ENCODE measurements around the gene SAMHD1. TPM values are rescaled to one million over a fixed set of nuclear protein-coding genes. Genes with fewer than 3 reads are reported as not detected.

Gene SAMHD1
- total and polyA plus RNA-seq, 4 donors = 14.7 to 51.2 (median 27.7) TPM

DNA sequence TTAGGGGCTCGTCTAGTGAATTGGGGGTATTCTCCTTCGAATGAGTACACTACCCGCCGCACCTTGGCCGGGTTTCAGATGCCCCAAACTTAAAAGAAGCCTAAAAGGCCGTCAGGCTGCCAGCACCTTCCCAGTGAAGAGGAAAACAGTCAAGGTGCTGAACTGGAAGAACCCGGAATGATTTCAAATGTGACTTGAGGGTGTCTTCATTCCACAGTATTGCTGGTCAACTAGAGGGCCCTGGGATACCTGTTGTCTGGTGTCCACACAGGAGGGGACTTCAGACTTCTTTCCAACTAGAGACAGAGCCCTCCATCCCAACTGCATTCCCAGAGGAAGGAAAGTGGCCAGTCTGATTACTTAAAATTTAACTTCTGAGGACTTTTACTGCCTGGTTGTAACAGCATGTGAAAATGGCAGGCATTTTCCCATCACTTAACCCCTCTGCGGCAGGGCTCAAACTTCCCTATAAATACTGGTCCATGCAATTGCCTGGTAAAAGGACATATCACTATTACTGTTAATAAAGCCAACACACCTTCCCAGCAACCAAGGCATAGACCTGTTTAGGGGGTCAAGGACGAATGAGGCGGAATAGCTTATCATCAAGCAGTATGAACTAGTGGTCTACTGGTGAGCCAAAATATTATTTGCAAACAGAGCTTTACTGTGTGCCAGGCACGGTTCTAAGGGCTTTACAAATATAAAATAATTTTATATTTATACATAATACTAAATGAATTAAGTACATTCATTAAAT lies 651 bp upstream of the SAMHD1 start:
- peak overlapping the region in 2 of 3 donors; percentile 38 to 88 for H3K4me3 ChIP-seq (ENCODE audit: low read depth in 1 of 3, low read length in 3 of 3)
- no peaks in the 10 kb centered on the region for H3K9me3 ChIP-seq (ENCODE audit: control insufficient read depth in 4 of 4, low read length in 3 of 4)
- H3K4me1 ChIP-seq (ENCODE audit: control insufficient read depth in 4 of 4, insufficient read depth in 4 of 4, low read length in 3 of 4) = peaks cover 9 to 40% (median 39%) of the 10 kb centered on the region in 4 donors
- no peaks in the 10 kb centered on the region for H3K36me3 ChIP-seq (ENCODE audit: control insufficient read depth in 4 of 4, insufficient read depth in 3 of 4, low read depth in 1 of 4, low read length in 3 of 4)
- DNase-seq (ENCODE audit: low spot score) = no peak
- TF ChIP-seq, protein P1, sequence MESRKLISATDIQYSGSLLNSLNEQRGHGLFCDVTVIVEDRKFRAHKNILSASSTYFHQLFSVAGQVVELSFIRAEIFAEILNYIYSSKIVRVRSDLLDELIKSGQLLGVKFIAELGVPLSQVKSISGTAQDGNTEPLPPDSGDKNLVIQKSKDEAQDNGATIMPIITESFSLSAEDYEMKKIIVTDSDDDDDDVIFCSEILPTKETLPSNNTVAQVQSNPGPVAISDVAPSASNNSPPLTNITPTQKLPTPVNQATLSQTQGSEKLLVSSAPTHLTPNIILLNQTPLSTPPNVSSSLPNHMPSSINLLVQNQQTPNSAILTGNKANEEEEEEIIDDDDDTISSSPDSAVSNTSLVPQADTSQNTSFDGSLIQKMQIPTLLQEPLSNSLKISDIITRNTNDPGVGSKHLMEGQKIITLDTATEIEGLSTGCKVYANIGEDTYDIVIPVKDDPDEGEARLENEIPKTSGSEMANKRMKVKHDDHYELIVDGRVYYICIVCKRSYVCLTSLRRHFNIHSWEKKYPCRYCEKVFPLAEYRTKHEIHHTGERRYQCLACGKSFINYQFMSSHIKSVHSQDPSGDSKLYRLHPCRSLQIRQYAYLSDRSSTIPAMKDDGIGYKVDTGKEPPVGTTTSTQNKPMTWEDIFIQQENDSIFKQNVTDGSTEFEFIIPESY (IDR thresholded peaks at IDR 0.05) = peak; percentile 7
- TF ChIP-seq JUND (IDR thresholded peaks at IDR 0.05) (peak in 1 of 2 donors; percentile 1), HNF4G (IDR thresholded peaks at IDR 0.05) (no peak), FOXA1 (IDR thresholded peaks at IDR 0.05) (no peak), NR2F2 (IDR thresholded peaks at IDR 0.05) (no peak), SP1 (IDR thresholded peaks at IDR 0.05) (no peak)
- TF ChIP-seq, protein P2, sequence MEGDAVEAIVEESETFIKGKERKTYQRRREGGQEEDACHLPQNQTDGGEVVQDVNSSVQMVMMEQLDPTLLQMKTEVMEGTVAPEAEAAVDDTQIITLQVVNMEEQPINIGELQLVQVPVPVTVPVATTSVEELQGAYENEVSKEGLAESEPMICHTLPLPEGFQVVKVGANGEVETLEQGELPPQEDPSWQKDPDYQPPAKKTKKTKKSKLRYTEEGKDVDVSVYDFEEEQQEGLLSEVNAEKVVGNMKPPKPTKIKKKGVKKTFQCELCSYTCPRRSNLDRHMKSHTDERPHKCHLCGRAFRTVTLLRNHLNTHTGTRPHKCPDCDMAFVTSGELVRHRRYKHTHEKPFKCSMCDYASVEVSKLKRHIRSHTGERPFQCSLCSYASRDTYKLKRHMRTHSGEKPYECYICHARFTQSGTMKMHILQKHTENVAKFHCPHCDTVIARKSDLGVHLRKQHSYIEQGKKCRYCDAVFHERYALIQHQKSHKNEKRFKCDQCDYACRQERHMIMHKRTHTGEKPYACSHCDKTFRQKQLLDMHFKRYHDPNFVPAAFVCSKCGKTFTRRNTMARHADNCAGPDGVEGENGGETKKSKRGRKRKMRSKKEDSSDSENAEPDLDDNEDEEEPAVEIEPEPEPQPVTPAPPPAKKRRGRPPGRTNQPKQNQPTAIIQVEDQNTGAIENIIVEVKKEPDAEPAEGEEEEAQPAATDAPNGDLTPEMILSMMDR (IDR thresholded peaks at IDR 0.05; ENCODE audit: low read depth, low read length, missing input control) = no peak
- peak overlapping the region; percentile 60 to 78 for H3K27ac ChIP-seq (ENCODE audit: low read depth in 1 of 2, low read length in 2 of 2)
- no peaks in the 10 kb centered on the region for H3K27me3 ChIP-seq (ENCODE audit: control insufficient read depth in 4 of 4, insufficient read depth in 4 of 4, low read length in 3 of 4)
- 21% methylated on average over 11 of the region's 11 CpGs for WGBS
- no peak overlapping the region for H3K9ac ChIP-seq (ENCODE audit: low read depth in 1 of 2, low read length in 2 of 2)

DNA sequence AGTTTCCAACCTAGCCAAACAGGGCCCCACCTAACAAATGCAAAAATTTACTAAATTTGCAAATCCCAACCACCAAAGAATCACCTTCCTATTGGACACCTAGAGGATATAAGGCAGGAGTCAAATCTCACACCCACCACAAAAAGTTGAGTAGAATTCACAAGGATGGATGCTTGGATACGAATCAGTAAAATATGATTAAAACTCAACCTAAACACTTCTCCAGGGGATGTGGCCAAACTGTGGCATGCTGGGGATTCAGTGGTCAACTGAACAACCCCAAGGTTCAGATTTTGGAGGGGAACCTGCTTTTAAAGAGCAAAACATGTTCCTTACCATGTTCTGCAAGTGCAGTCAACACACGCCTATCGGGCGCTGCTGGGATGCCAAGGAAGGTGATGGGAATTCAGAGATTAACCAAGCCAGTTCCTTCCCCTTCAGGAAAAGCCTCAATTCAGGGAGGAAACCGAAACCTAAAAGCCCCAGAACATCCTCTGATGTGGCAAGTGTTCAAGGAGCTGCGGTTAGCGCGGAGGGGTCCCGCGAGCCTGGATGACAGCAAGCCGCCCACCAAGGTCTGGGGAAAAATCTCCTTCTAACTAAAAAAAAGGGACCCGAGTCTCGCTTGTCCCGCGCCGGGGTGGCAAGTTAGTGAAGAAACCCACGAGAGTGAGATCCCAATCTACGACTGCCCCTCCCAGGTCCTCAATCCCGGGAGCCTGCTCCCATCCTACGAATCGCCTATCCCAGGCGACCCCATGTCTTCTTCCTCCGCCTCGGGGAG lies 902 bp downstream of the SAMHD1 start:
- H3K27me3 ChIP-seq (ENCODE audit: control insufficient read depth in 4 of 4, insufficient read depth in 4 of 4, low read length in 3 of 4) = no peaks in the 10 kb centered on the region
- no peak for DNase-seq (ENCODE audit: low spot score)
- whole genome bisulfite sequencing = 4% methylated on average over 24 of the region's 24 CpGs
- peak overlapping the region; percentile 66 to 97 (median 88) for H3K4me3 ChIP-seq (ENCODE audit: low read depth in 1 of 3, low read length in 3 of 3)
- H3K4me1 ChIP-seq (ENCODE audit: control insufficient read depth in 4 of 4, insufficient read depth in 4 of 4, low read length in 3 of 4) = peaks cover 2 to 41% (median 38%) of the 10 kb centered on the region in 4 donors
- TF ChIP-seq MAX (IDR thresholded peaks at IDR 0.05) = peak; percentile 8
- TF ChIP-seq NR2F2 (IDR thresholded peaks at IDR 0.05) = no peak
- H3K9me3 ChIP-seq (ENCODE audit: control insufficient read depth in 4 of 4, low read length in 3 of 4) = no peaks in the 10 kb centered on the region
- peak overlapping the region; percentile 78 to 90 for H3K27ac ChIP-seq (ENCODE audit: low read depth in 1 of 2, low read length in 2 of 2)
- H3K36me3 ChIP-seq (ENCODE audit: control insufficient read depth in 4 of 4, insufficient read depth in 3 of 4, low read depth in 1 of 4, low read length in 3 of 4) = no peaks in the 10 kb centered on the region
- peak overlapping the region; percentile 59 to 96 for H3K9ac ChIP-seq (ENCODE audit: low read depth in 1 of 2, low read length in 2 of 2)

- Histone ChIP-seq H3K9ac (ENCODE audit: low read depth in 1 of 2, low read length in 2 of 2) (peak overlapping the region in 1 of 2 donors; percentile 24), H3K9me3 (ENCODE audit: control insufficient read depth in 4 of 4, low read length in 3 of 4) (no peaks in the 10 kb centered on the region), H3K27me3 (ENCODE audit: control insufficient read depth in 4 of 4, insufficient read depth in 4 of 4, low read length in 3 of 4) (no peaks in the 10 kb centered on the region), H3K27ac (ENCODE audit: low read depth in 1 of 2, low read length in 2 of 2) (no peak overlapping the region), H3K4me1 (ENCODE audit: control insufficient read depth in 4 of 4, insufficient read depth in 4 of 4, low read length in 3 of 4) (peaks cover 0 to 10% (median 4%) of the 10 kb centered on the region in 4 donors), H3K4me3 (ENCODE audit: low read depth in 1 of 3, low read length in 3 of 3) (no peak overlapping the region), H3K36me3 (ENCODE audit: control insufficient read depth in 4 of 4, insufficient read depth in 3 of 4, low read depth in 1 of 4, low read length in 3 of 4) (peaks cover 0 to 7% (median 3%) of the 10 kb centered on the region in 4 donors)
- 89% methylated on average over 1 of the region's 1 CpG for WGBS
- TF ChIP-seq FOXA1 (IDR thresholded peaks at IDR 0.05) (no peak), JUND (IDR thresholded peaks at IDR 0.05) (no peak), NR2F2 (IDR thresholded peaks at IDR 0.05) (no peak), REST (IDR thresholded peaks at IDR 0.05) (no peak), RXRA (IDR thresholded peaks at IDR 0.05) (no peak), FOXA2 (IDR thresholded peaks at IDR 0.05) (no peak), RAD21 (IDR thresholded peaks at IDR 0.05) (no peak), ATF3 (IDR thresholded peaks at IDR 0.05) (no peak)
- DNase-seq (ENCODE audit: low spot score) = no peak
Observed at GRCh38 chr20:36941401-36941835, 10.1 kb downstream of the SAMHD1 start.
